A549 (cell line): ENCODE data around the gene B3GALT6. TPM values are rescaled to one million over a fixed set of nuclear protein-coding genes. Genes with fewer than 3 reads are reported as not detected.

Source experiments
- ATAC-seq, 2 experiments: fragments of 200-7000 bp in 1 of 2; fragments of >200 bp in 1 of 2; cut with Nextera tagmentation in 1 of 2; cut with Tn5 transposase in 1 of 2; 3 replicates each; pipeline versions ENCODE4 v1.8.0 to v1.9.1; 2018 to 2020; ENCODE audit warnings: mild to moderate bottlenecking in 1 of 2, moderate library complexity in 1 of 2
- CTCF ChIA-PET: fragments of 300-600 bp; sonication (Branson Sonifier 250); formaldehyde crosslinking; extraction: SDS; loops from one replicate; lab custom pipeline; 2021; ENCODE audit warnings: antibody characterized with exemption, inconsistent platforms; lab: Yijun Ruan, JAX
- POLR2A ChIA-PET: fragments of 350-600 bp; formaldehyde crosslinking; extraction: SDS; loops from one replicate; lab custom pipeline; 2021; ENCODE audit warnings: antibody characterized with exemption, inconsistent platforms; lab: Yijun Ruan, JAX
- DNase-seq, 2 experiments: peaks; one replicate each; pipeline versions ENCODE4 v3.0.0 to v3.0.0-alpha.2; 2011 to 2016; ENCODE audit warnings: low read depth in 1 of 2, low spot score in 1 of 2
- FAIRE-seq: peaks from 2 replicates; lab custom pipeline; 2011; peaks lifted over from hg19 to GRCh38; lab: Jason Lieb, UNC
- H3K27ac ChIP-seq, 2 experiments: fragments of >200 bp; sonication (Bioruptor Twin); formaldehyde crosslinking; 3 replicates each; pipeline ENCODE4 v1.5.1; 2016 to 2017
- H3K4me1 ChIP-seq: fragments of >200 bp; sonication (Bioruptor Twin); formaldehyde crosslinking; 3 replicates; pipeline ENCODE4 v1.6.1; 2016
- H3K4me2 ChIP-seq: fragments of >200 bp; sonication (Bioruptor Twin); formaldehyde crosslinking; 3 replicates; pipeline ENCODE4 v1.6.1; 2016
- H3K4me3 ChIP-seq: fragments of >200 bp; sonication (Bioruptor Twin); formaldehyde crosslinking; 3 replicates; pipeline ENCODE4 v1.5.1; 2016
- H3K9me3 ChIP-seq: fragments of >200 bp; sonication (Bioruptor Twin); formaldehyde crosslinking; 3 replicates; pipeline ENCODE4 v1.6.1; 2016
- CBX2 ChIP-seq: fragments of 200-600 bp; sonication (generic); IDR thresholded peaks from 2 replicates; pipeline ENCODE4 v1.6.1; 2016; ENCODE audit warnings: low read depth, mild to moderate bottlenecking, borderline replicate concordance
- EHMT2 ChIP-seq: fragments of 200-600 bp; sonication (generic); IDR thresholded peaks from 2 replicates; pipeline ENCODE4 v1.6.1; 2016; ENCODE audit warnings: antibody characterized with exemption, low read depth, mild to moderate bottlenecking, moderate library complexity
- ESRRA ChIP-seq: fragments of 150-350 bp; IDR thresholded peaks from 2 replicates; pipeline ENCODE4 v1.6.1; 2014; ENCODE audit warnings: mild to moderate bottlenecking, low read length, borderline replicate concordance
- FOSB ChIP-seq: fragments of 250-450 bp; sonication (Bioruptor Pico); IDR thresholded peaks from 2 replicates; pipeline ENCODE4 v1.5.0; 2020; ENCODE audit warnings: mild to moderate bottlenecking, moderate library complexity
- FOSL2 ChIP-seq, 2 experiments: fragments of 450-650 bp in 1 of 2; fragments of >200 bp in 1 of 2; sonication (Bioruptor Twin) in 1 of 2; formaldehyde crosslinking; IDR thresholded peaks; 2 replicates each; pipeline versions ENCODE4 v1.5.0 to v1.6.1; 2016 to 2020; ENCODE audit warnings: mild to moderate bottlenecking in 1 of 2, moderate library complexity in 1 of 2
- HDAC2 ChIP-seq: fragments of 200-600 bp; sonication (generic); IDR thresholded peaks from 2 replicates; pipeline ENCODE4 v1.6.1; 2016
- HES2 ChIP-seq: fragments of >200 bp; sonication (Bioruptor Twin); formaldehyde crosslinking; IDR thresholded peaks from 2 replicates; pipeline ENCODE4 v1.6.1; 2016
- HOXA7 ChIP-seq: fragments of 250-450 bp; sonication (Bioruptor Pico); IDR thresholded peaks from 2 replicates; pipeline ENCODE4 v1.5.0; 2020; ENCODE audit warnings: mild to moderate bottlenecking, moderate library complexity
- HOXB13 ChIP-seq: fragments of 250-450 bp; sonication (Bioruptor Pico); IDR thresholded peaks from 2 replicates; pipeline ENCODE4 v1.5.0; 2020; ENCODE audit warnings: low read depth, mild to moderate bottlenecking, moderate library complexity
- JUN ChIP-seq, 2 experiments: fragments of >200 bp; sonication (Bioruptor Twin); formaldehyde crosslinking; IDR thresholded peaks; 2 replicates in 1 of 2; 3 replicates in 1 of 2; pipeline ENCODE4 v1.6.1; 2016 to 2017
- KDM1A ChIP-seq: fragments of 200-600 bp; sonication (generic); IDR thresholded peaks from 2 replicates; pipeline ENCODE4 v1.6.1; 2016; ENCODE audit warnings: low read depth, mild to moderate bottlenecking
- MAFK ChIP-seq: fragments of 450-650 bp; IDR thresholded peaks from 2 replicates; pipeline ENCODE4 v1.6.1; 2014; ENCODE audit not compliant: partially characterized antibody
- PBX3 ChIP-seq: IDR thresholded peaks from 2 replicates; pipeline ENCODE4 v1.6.1; 2012
- RAD21 ChIP-seq, 2 experiments: fragments of >200 bp in 1 of 2; sonication (Bioruptor Twin) in 1 of 2; formaldehyde crosslinking in 1 of 2; IDR thresholded peaks in 1 of 2; conservative IDR thresholded peaks in 1 of 2; 2 replicates in 1 of 2; 3 replicates in 1 of 2; pipeline ENCODE4 v1.6.1; 2012 to 2018; ENCODE audit warnings: inconsistent platforms in 1 of 2
- RARB ChIP-seq: fragments of 250-450 bp; sonication (Bioruptor Pico); IDR thresholded peaks from 2 replicates; pipeline ENCODE4 v1.8.0; 2021; ENCODE audit warnings: mild to moderate bottlenecking, moderate library complexity
- RCOR1 ChIP-seq: fragments of 150-350 bp; IDR thresholded peaks from 2 replicates; pipeline ENCODE4 v1.6.1; 2014; ENCODE audit warnings: antibody characterized with exemption, low read length, low read depth
- REST ChIP-seq: fragments of 200-600 bp; sonication (generic); IDR thresholded peaks from 2 replicates; pipeline ENCODE4 v1.6.1; 2016; ENCODE audit warnings: antibody characterized with exemption, mild to moderate bottlenecking, moderate library complexity
- RFX5 ChIP-seq: fragments of 450-650 bp; IDR thresholded peaks from 2 replicates; pipeline ENCODE4 v1.7.1; 2014; ENCODE audit warnings: antibody characterized with exemption, mild to moderate bottlenecking, moderate library complexity
- RNF2 ChIP-seq: fragments of 200-600 bp; sonication (generic); IDR thresholded peaks from 2 replicates; pipeline ENCODE4 v1.6.1; 2016; ENCODE audit warnings: low read depth, mild to moderate bottlenecking, antibody characterized with exemption, moderate library complexity, borderline replicate concordance
- SREBF2 ChIP-seq: fragments of 450-650 bp; IDR thresholded peaks from 2 replicates; pipeline ENCODE4 v1.6.1; 2014; ENCODE audit warnings: mild to moderate bottlenecking, moderate library complexity
- TFCP2L1 ChIP-seq: fragments of 250-450 bp; sonication (Bioruptor Pico); IDR thresholded peaks from 2 replicates; pipeline ENCODE4 v1.5.0; 2021; ENCODE audit warnings: mild to moderate bottlenecking
- USF2 ChIP-seq: fragments of 450-650 bp; IDR thresholded peaks from 2 replicates; pipeline ENCODE4 v1.6.1; 2014; ENCODE audit warnings: antibody characterized with exemption
- ZC3H11A ChIP-seq: fragments of 450-650 bp; IDR thresholded peaks from 2 replicates; pipeline ENCODE4 v1.6.1; 2014; ENCODE audit warnings: antibody characterized with exemption, mild to moderate bottlenecking
- ZNF302 ChIP-seq: fragments of 250-450 bp; sonication (Bioruptor Pico); IDR thresholded peaks from 2 replicates; pipeline ENCODE4 v1.9.0; 2021; ENCODE audit warnings: inconsistent platforms, mild to moderate bottlenecking, moderate library complexity
- WGBS: methylation state at CpG from one replicate; pipeline ENCODE4 v1.1.6; 2017; ENCODE audit errors: missing lambda C conversion rate; 5-methylcytosine and 5-hydroxymethylcytosine counted together
- polyA plus RNA-seq, 4 experiments: library from polyadenylated mRNA; depleted of rRNA in 3 of 4; stranded (reverse); fragments of >200 nt; fragmentation: RNase III in 1 of 4; extraction: RNeasy Plus Mini Kit Qiagen cat#74134 plus additional on column Dnase treatment in 1 of 4; gene quantifications; 2 replicates in 3 of 4; 3 replicates in 1 of 4; pipeline ENCODE4 v1.2.3, GENCODE V29; 2011 to 2017

The B3GALT6 gene
- polyA plus RNA-seq, 2 of the 4 experiments (the other 2 are of a cell fraction), result 12.5 to 12.9 TPM

GRCh38 chr1:1245817-1246576, 14.0 kb downstream of the B3GALT6 start:
- DNase-seq, result no peak
- Histone ChIP-seq H3K4me3 (no peak overlapping the region), H3K27ac (peak overlapping the region in 1 of 2 experiments; percentile 52; a peak in 1 of 6 replicates), H3K9me3 (no peaks in the 10 kb centered on the region)
- CTCF ChIA-PET, result no interaction called here
- POLR2A ChIA-PET, result interaction anchor here (0.6 kb wide), 1 partner anchor 9 kb away, joined by 4 read pairs; no protein-coding TSS in a partner anchor
- TF ChIP-seq ZC3H11A (no peak), JUN (IDR thresholded peaks at IDR 0.05) (no peak), MAFK (no peak), RNF2 (no peak), USF2 (no peak), RCOR1 (no peak), RFX5 (no peak), FOSB (CRISPR knock-in tag) (no peak), HES2 (no peak), CBX2 (no peak), HDAC2 (no peak), FOSL2 (IDR thresholded peaks at IDR 0.05) (no peak), FOSL2 (CRISPR knock-in tag; IDR thresholded peaks at IDR 0.05) (no peak), SREBF2 (no peak), TFCP2L1 (CRISPR knock-in tag) (no peak), ESRRA (no peak), KDM1A (no peak), REST (no peak), EHMT2 (no peak), ZNF302 (CRISPR knock-in tag) (no peak), HOXB13 (CRISPR knock-in tag) (no peak)
- TF ChIP-seq, all 56 proteins: peak for 0
- 96% methylated on average over 16 of the region's 45 CpGs for WGBS
- ATAC-seq (no peak), FAIRE-seq (no peak)
- 0 out of 3 replicates have a peak, but pooled peaks cover 10% of the 10 kb centered on the region for H3K4me1 ChIP-seq
- no peak overlapping the region for H3K4me2 ChIP-seq

DNA sequence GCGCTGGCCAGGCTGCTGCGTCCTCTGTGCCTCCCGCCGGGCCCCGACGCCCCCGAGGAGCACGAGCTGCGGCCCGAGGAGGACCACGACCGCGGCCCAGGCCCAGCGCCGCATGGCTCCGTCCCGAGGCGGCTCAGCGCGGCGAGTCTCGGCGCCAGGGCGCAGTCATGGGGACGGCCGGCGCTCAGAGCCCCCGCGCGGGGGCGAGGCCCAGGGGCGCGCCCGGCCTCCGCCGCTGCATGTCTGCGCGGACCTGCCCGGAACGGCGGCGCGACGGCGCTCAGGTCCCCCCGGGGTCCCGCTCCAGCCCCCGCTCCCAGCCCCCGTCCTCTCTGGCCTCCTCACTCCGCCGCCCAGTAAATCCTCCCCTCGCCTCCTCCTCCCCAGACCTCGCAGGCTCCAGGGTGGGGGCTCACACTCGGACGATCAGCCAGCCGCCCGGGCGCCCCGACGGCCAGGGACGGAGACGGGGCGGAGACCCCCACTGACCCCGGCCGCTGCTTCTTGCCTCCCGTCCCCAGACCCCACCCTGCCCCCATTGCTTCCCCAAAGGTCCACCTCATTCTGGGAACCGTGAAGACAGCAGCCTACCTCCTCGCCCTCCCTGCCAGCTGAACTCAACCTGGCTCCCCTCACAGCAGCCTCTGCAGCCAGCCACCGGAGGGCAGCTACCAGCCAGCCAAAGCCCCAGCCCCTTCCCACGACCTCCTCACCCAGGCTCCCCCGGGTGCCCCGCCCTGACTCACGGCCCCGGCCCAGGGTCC, 14.7 kb downstream of the B3GALT6 start, which contains the start of gene C1QTNF12:
C1QTNF12 (minus strand) TSS at position 146 of the 764 bp plus-strand sequence; CDS start at position 114, 32 bp downstream.
- Histone ChIP-seq H3K4me1 (0 out of 3 replicates have a peak, but pooled peaks cover 10% of the 10 kb centered on the region), H3K4me2 (no peak within 1 kb of the TSS), H3K4me3 (no peak within 1 kb of the TSS), H3K9me3 (no peaks in the 10 kb centered on the region), H3K27ac (peak within 1 kb of the TSS in 1 of 2 experiments; percentile 52; a peak in 1 of 6 replicates)
- ChIA-PET CTCF (no interaction called here), POLR2A (interaction anchor here (0.6 kb wide), 1 partner anchor 10 kb away, joined by 4 read pairs; no protein-coding TSS in a partner anchor)
- DNase-seq (no peak), FAIRE-seq (no peak), ATAC-seq (peak in 1 of 2 experiments; percentile 32; a peak in 2 of 6 replicates)
- WGBS, result 89% methylated on average over 50 of the region's 74 CpGs
- TF ChIP-seq FOSL2 (IDR thresholded peaks at IDR 0.05) (no peak), FOSL2 (CRISPR knock-in tag; IDR thresholded peaks at IDR 0.05) (no peak), HDAC2 (no peak), HOXB13 (CRISPR knock-in tag) (no peak), MAFK (no peak), PBX3 (no peak), REST (no peak), EHMT2 (no peak), RAD21 (conservative IDR thresholded peaks at IDR 0.05 in 1 of 2, IDR thresholded peaks at IDR 0.05 in 1 of 2) (no peak), KDM1A (no peak), RARB (CRISPR knock-in tag) (no peak), HOXA7 (CRISPR knock-in tag) (no peak)
